Cardiac fibroblast (primary cell): ENCODE measurements around the gene CYP8B1.

ENCODE experiments used
- DNase-seq, 2 donors: peaks; one replicate each; pipeline versions ENCODE4 v3.0.0 to v3.0.0-alpha.2; 2010; ENCODE audit warnings: low read depth in 2 of 2
- H3K4me3 ChIP-seq, 2 donors: replicated peaks in 1 of 2; 1 replicate in 1 of 2; 2 replicates in 1 of 2; pipeline ENCODE4 v1.5.1; 2011; ENCODE audit warnings: low read depth in 2 of 2, low read length in 2 of 2, mild to moderate bottlenecking in 2 of 2, moderate library complexity in 1 of 2
- TF ChIP-seq, protein P1 (sequence below): IDR thresholded peaks from one replicate; pipeline ENCODE4 v1.5.1; 2011; ENCODE audit warnings: low read depth, mild to moderate bottlenecking, low read length, inconsistent platforms

CYP8B1 gene

GRCh38 chr3:42875325-42876151, at the start of gene CYP8B1:
Gene CYP8B1, minus strand, starts transcription at chr3:42875879. Its CDS starts 63 bp downstream, at chr3:42875816.
- no peak within 1 kb of the TSS for H3K4me3 ChIP-seq
- TF ChIP-seq, protein P1, sequence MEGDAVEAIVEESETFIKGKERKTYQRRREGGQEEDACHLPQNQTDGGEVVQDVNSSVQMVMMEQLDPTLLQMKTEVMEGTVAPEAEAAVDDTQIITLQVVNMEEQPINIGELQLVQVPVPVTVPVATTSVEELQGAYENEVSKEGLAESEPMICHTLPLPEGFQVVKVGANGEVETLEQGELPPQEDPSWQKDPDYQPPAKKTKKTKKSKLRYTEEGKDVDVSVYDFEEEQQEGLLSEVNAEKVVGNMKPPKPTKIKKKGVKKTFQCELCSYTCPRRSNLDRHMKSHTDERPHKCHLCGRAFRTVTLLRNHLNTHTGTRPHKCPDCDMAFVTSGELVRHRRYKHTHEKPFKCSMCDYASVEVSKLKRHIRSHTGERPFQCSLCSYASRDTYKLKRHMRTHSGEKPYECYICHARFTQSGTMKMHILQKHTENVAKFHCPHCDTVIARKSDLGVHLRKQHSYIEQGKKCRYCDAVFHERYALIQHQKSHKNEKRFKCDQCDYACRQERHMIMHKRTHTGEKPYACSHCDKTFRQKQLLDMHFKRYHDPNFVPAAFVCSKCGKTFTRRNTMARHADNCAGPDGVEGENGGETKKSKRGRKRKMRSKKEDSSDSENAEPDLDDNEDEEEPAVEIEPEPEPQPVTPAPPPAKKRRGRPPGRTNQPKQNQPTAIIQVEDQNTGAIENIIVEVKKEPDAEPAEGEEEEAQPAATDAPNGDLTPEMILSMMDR = no peak
- no peak for DNase-seq

GRCh38 chr3:42923606-42924005, 47.9 kb upstream of the CYP8B1 start:
- no peak overlapping the region for H3K4me3 ChIP-seq
- TF ChIP-seq, protein P1 = no peak

DNA sequence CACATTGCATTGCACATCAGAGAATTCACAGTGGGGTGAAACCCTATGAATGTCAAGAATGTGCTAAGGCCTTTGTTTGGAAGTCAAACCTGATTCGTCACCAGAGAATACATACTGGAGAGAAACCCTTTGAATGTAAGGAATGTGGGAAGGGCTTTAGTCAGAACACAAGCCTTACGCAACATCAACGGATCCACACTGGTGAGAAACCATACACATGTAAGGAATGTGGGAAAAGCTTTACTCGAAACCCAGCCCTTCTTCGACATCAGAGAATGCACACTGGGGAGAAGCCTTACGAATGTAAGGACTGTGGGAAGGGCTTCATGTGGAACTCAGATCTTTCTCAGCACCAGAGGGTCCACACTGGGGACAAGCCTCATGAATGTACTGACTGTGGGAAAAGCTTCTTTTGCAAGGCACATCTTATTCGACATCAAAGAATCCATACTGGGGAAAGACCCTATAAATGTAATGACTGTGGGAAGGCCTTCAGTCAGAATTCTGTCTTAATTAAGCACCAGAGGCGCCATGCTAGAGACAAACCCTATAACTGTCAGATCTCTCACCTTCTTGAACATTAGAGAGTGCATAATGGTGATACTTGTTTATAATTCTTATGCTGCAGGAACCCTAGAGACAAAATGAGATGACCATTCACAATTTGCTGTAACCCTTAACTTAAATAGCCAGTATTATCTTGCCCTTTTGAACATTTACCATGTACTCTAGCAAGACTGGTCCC, 39.3 kb upstream of the CYP8B1 start:
- DNase-seq = peak in 1 of 2 donors; percentile 15
- no peak overlapping the region for H3K4me3 ChIP-seq
- TF ChIP-seq, protein P1 = no peak

More at GRCh38 chr3:42923606-42924005, 47.9 kb upstream of the CYP8B1 start:
- no peak for DNase-seq

- no peak overlapping the region for H3K4me3 ChIP-seq
- TF ChIP-seq, protein P1 = no peak
- DNase-seq = no peak
Measured at GRCh38 chr3:42911551-42911950, 35.9 kb upstream of the CYP8B1 start.

GRCh38 chr3:42908675-42909074, 33.0 kb upstream of the CYP8B1 start:
- TF ChIP-seq, protein P1 = no peak

GRCh38 chr3:42906848-42907183, 31.1 kb upstream of the CYP8B1 start:
- DNase-seq = no peak
- TF ChIP-seq, protein P1 = no peak
- H3K4me3 ChIP-seq = peak overlapping the region in 1 of 2 donors; percentile 45

More at GRCh38 chr3:42908675-42909074, 33.0 kb upstream of the CYP8B1 start:
- H3K4me3 ChIP-seq = no peak overlapping the region
- DNase-seq = no peak
